ENCODE results near the gene NFIX. TPM values are rescaled to one million over a fixed set of nuclear protein-coding genes. Genes with fewer than 3 reads are reported as not detected.

The NFIX gene
- total and polyA plus RNA-seq, 2 donors from 2014 or later, result 4.3 to 65.0 TPM

GRCh38 chr19:13019332-13019731 lies 24.1 kb downstream of the NFIX start:
- Histone ChIP-seq H3K9me3 (ENCODE audit: control insufficient read depth in 2 of 3, insufficient read depth in 1 of 3, low read length in 3 of 3) (no peaks in the 10 kb centered on the region), H3K27ac (ENCODE audit: low read depth in 2 of 2, low read length in 2 of 2) (no peak overlapping the region), H3K27me3 (ENCODE audit: control insufficient read depth, insufficient read depth, low read length) (peaks cover 50% of the 10 kb centered on the region), H3K4me3 (ENCODE audit: low read length in 3 of 3) (no peak overlapping the region), H3K9ac (ENCODE audit: low read length in 3 of 3) (no peak overlapping the region), H3K36me3 (ENCODE audit: control insufficient read depth in 2 of 3, insufficient read depth in 3 of 3, low read length in 3 of 3) (no peaks in the 10 kb centered on the region), H3K4me1 (ENCODE audit: control insufficient read depth in 2 of 3, insufficient read depth in 2 of 3, low read depth in 1 of 3, low read length in 3 of 3) (peaks cover 0 to 12% (median 4%) of the 10 kb centered on the region in 3 donors)
- FAIRE-seq (no peak), DNase-seq (no peak)
- intact Hi-C loops (cut with DNase I), result no loop called here
- TF ChIP-seq CTCF (IDR thresholded peaks at IDR 0.05; ENCODE audit: borderline replicate concordance, extremely low read depth, insufficient read depth), result no peak

- Histone ChIP-seq H3K9me3 (ENCODE audit: control insufficient read depth in 2 of 3, insufficient read depth in 1 of 3, low read length in 3 of 3) (no peaks in the 10 kb centered on the region), H3K36me3 (ENCODE audit: control insufficient read depth in 2 of 3, insufficient read depth in 3 of 3, low read length in 3 of 3) (no peaks in the 10 kb centered on the region), H3K27me3 (ENCODE audit: control insufficient read depth, insufficient read depth, low read length) (peaks cover 50% of the 10 kb centered on the region), H3K27ac (ENCODE audit: low read depth in 2 of 2, low read length in 2 of 2) (no peak overlapping the region), H3K9ac (ENCODE audit: low read length in 3 of 3) (no peak overlapping the region), H3K4me3 (ENCODE audit: low read length in 3 of 3) (no peak overlapping the region), H3K4me1 (ENCODE audit: control insufficient read depth in 2 of 3, insufficient read depth in 2 of 3, low read depth in 1 of 3, low read length in 3 of 3) (peaks cover 0 to 18% (median 4%) of the 10 kb centered on the region in 3 donors)
- TF ChIP-seq CTCF (IDR thresholded peaks at IDR 0.05; ENCODE audit: borderline replicate concordance, extremely low read depth, insufficient read depth), result no peak
- intact Hi-C loops (cut with DNase I), result no loop called here
- no peak for DNase-seq
- no peak for FAIRE-seq
These were observed 24.7 kb downstream of the NFIX start for GRCh38 chr19:13020002-13020414.

DNA sequence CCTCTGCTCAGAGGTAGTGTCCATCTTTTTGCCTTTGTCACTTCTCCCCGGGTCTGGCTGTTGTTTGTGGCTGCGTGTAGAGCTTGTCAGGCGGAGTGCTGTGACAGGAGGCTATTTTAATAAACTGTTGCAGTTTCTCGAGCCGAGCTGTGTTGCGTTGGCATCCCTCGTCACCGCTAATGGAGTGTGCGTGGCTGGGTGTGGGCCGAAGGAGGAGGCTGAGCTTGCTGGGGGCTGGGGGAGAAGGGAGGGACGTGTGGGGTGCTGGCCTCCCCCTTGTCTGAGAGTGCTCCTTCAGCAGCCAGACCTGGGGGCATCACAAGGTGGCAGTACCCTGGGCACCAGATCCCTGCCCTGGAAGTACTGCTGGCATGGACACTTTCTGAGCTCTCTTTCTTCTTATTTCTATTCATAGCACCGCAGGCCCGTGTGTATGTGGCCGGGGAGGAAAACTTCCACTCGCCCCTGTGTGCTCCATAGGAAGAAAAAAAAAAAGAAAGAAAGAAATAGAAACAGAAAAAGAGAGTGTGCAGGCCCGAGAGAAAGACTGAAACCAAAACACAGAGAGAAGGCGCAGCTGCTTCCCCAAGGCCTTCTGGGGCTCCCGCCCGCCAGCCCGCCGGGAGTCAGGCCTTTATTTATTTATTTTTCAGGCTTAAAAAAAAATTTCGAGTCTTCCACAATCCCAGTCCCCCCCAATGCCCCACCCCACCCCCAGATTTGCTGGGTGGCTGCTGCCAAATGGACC lies 27.0 kb downstream of the NFIX start:
- intact Hi-C loops (cut with DNase I), result no loop called here
- FAIRE-seq, result no peak
- DNase-seq, result peak in 1 of 5 donors; percentile 87
- Histone ChIP-seq H3K9me3 (ENCODE audit: control insufficient read depth in 2 of 3, insufficient read depth in 1 of 3, low read length in 3 of 3) (no peaks in the 10 kb centered on the region), H3K27ac (ENCODE audit: low read depth in 2 of 2, low read length in 2 of 2) (peak overlapping the region; percentile 72 to 84), H3K4me1 (ENCODE audit: control insufficient read depth in 2 of 3, insufficient read depth in 2 of 3, low read depth in 1 of 3, low read length in 3 of 3) (peaks cover 4 to 31% (median 8%) of the 10 kb centered on the region in 3 donors), H3K9ac (ENCODE audit: low read length in 3 of 3) (peak overlapping the region in 1 of 3 donors; percentile 38), H3K27me3 (ENCODE audit: control insufficient read depth, insufficient read depth, low read length) (peaks cover 55% of the 10 kb centered on the region), H3K4me3 (ENCODE audit: low read length in 3 of 3) (peak overlapping the region in 1 of 3 donors; percentile 50), H3K36me3 (ENCODE audit: control insufficient read depth in 2 of 3, insufficient read depth in 3 of 3, low read length in 3 of 3) (no peaks in the 10 kb centered on the region)
- no peak for TF ChIP-seq CTCF (IDR thresholded peaks at IDR 0.05; ENCODE audit: borderline replicate concordance, extremely low read depth, insufficient read depth)
